GM23338 (cell line): ENCODE data around the gene ZNF674. TPM values are rescaled to one million over a fixed set of nuclear protein-coding genes. Genes with fewer than 3 reads are reported as not detected.
A peak's percentile ranks its signal among the peaks of the same experiment; 100 is the strongest.

Source experiments
- ATAC-seq: fragments of 200-7000 bp; cut with Tn5 transposase; 3 replicates; pipeline ENCODE4 v1.9.1; 2020
- DNase-seq: peaks from one replicate; pipeline ENCODE4 v3.0.0-alpha.2; 2015; ENCODE audit warnings: low spot score
- H2AFZ ChIP-seq: fragments of 200-600 bp; sonication (generic); 2 replicates; pipeline ENCODE4 v1.8.0; 2016; ENCODE audit warnings: antibody characterized with exemption, mild to moderate bottlenecking, moderate library complexity
- H3F3A ChIP-seq: fragments of 200-600 bp; sonication (generic); replicated peaks from 2 replicates; pipeline ENCODE4 v1.8.0; 2017; ENCODE audit warnings: antibody characterized with exemption, mixed run types, low read depth
- H3K27ac ChIP-seq: fragments of 200-600 bp; sonication (generic); 2 replicates; pipeline ENCODE4 v1.6.1; 2016; ENCODE audit warnings: low read depth
- H3K27me3 ChIP-seq: fragments of 200-600 bp; sonication (generic); 2 replicates; pipeline ENCODE4 v1.8.0; 2016; ENCODE audit warnings: mild to moderate bottlenecking, mixed run types, moderate library complexity; ENCODE audit not compliant: insufficient read depth
- H3K36me3 ChIP-seq: fragments of 200-600 bp; sonication (generic); 2 replicates; pipeline ENCODE4 v1.8.0; 2016; ENCODE audit warnings: mild to moderate bottlenecking; ENCODE audit not compliant: insufficient read depth
- H3K4me1 ChIP-seq: fragments of 200-600 bp; sonication (generic); 2 replicates; pipeline ENCODE4 v1.8.0; 2016; ENCODE audit warnings: mild to moderate bottlenecking, moderate library complexity; ENCODE audit not compliant: insufficient read depth
- H3K4me2 ChIP-seq: fragments of 200-600 bp; sonication (generic); 2 replicates; pipeline ENCODE4 v1.7.1; 2017; ENCODE audit warnings: mixed run types
- H3K4me3 ChIP-seq: fragments of 200-600 bp; sonication (generic); 2 replicates; pipeline ENCODE4 v1.6.1; 2016; ENCODE audit warnings: mixed run types
- H3K79me2 ChIP-seq: fragments of 200-600 bp; sonication (generic); replicated peaks from 2 replicates; pipeline ENCODE4 v1.8.0; 2017; ENCODE audit warnings: mild to moderate bottlenecking; ENCODE audit not compliant: insufficient read depth
- H3K9me2 ChIP-seq: fragments of 200-600 bp; sonication (generic); 2 replicates; pipeline ENCODE4 v1.8.0; 2017; ENCODE audit not compliant: insufficient read depth
- H4K20me1 ChIP-seq: fragments of 200-600 bp; sonication (generic); replicated peaks from 2 replicates; pipeline ENCODE4 v1.8.0; 2017; ENCODE audit warnings: mild to moderate bottlenecking; ENCODE audit not compliant: insufficient read depth
- H3K27ac Mint-ChIP-seq: 2 replicates; pipeline ENCODE4 v1.8.0; 2020; ENCODE audit warnings: inconsistent platforms, mild to moderate bottlenecking, moderate library complexity, mixed read lengths
- H3K27me3 Mint-ChIP-seq: 3 replicates; pipeline ENCODE4 v1.8.0; 2022; ENCODE audit warnings: low read depth, mild to moderate bottlenecking, moderate library complexity, mixed read lengths, inconsistent platforms; ENCODE audit not compliant: insufficient read depth, poor library complexity
- H3K36me3 Mint-ChIP-seq: 3 replicates; pipeline ENCODE4 v1.8.0; 2021; ENCODE audit warnings: low read depth, mild to moderate bottlenecking, inconsistent platforms, moderate library complexity, mixed read lengths
- H3K4me1 Mint-ChIP-seq: 3 replicates; pipeline ENCODE4 v1.8.0; 2020; ENCODE audit warnings: mild to moderate bottlenecking, inconsistent platforms, mixed read lengths
- H3K4me3 Mint-ChIP-seq: 3 replicates; pipeline ENCODE4 v1.8.0; 2021; ENCODE audit warnings: moderate library complexity, mild to moderate bottlenecking, inconsistent platforms, mixed read lengths
- H3K9me3 Mint-ChIP-seq: 3 replicates; pipeline ENCODE4 v1.8.0; 2020; ENCODE audit warnings: moderate library complexity, mild to moderate bottlenecking, inconsistent platforms, mixed read lengths
- CREB1 ChIP-seq: fragments of 250-450 bp; sonication (Bioruptor Pico); IDR thresholded peaks from 2 replicates; pipeline ENCODE4 v1.5.0; 2020; ENCODE audit warnings: low read depth, mild to moderate bottlenecking, moderate library complexity
- EZH2 ChIP-seq: fragments of 200-600 bp; sonication (generic); IDR thresholded peaks from one replicate; pipeline ENCODE4 v1.8.0; 2017; ENCODE audit warnings: antibody characterized with exemption, mild to moderate bottlenecking, low read depth; ENCODE audit not compliant: unreplicated experiment
- JUNB ChIP-seq: IDR thresholded peaks from one replicate; pipeline ENCODE4 v1.6.1; 2016; ENCODE audit warnings: antibody characterized with exemption; ENCODE audit not compliant: unreplicated experiment
- NANOG ChIP-seq: IDR thresholded peaks from 2 replicates; pipeline ENCODE4 v1.6.1; 2016; ENCODE audit warnings: antibody characterized with exemption, borderline replicate concordance
- POLR2AphosphoS5 ChIP-seq: IDR thresholded peaks from 2 replicates; pipeline ENCODE4 v1.6.1; 2016; ENCODE audit warnings: antibody characterized with exemption, low read depth
- polyA plus RNA-seq: library from polyadenylated mRNA; unstranded; fragments of >200 nt; fragmentation: Nextera tagmentation; extraction: Ambion mirVana; gene quantifications from 2 replicates; pipeline ENCODE4 v1.2.1, GENCODE V29; 2016
- total RNA-seq: library from RNA; depleted of rRNA; stranded (reverse); fragments of >200 nt; shearing (Covaris generic); gene quantifications from 2 replicates; pipeline ENCODE4 v1.2.3, GENCODE V29; 2014
- TF ChIP-seq, protein P1 (sequence below): fragments of 250-450 bp; sonication (Bioruptor Pico); IDR thresholded peaks from 2 replicates; pipeline ENCODE4 v1.5.0; 2020; ENCODE audit warnings: mild to moderate bottlenecking, moderate library complexity
- TF ChIP-seq, protein P2 (sequence below): IDR thresholded peaks from one replicate; pipeline ENCODE4 v1.6.1; 2018; ENCODE audit warnings: antibody characterized with exemption; ENCODE audit not compliant: unreplicated experiment

The ZNF674 gene
- total and polyA plus RNA-seq, 2 experiments from 2014 or later = 3.0 to 5.5 TPM

- H3K36me3 Mint-ChIP-seq = peaks cover 51% of the 10 kb centered on the region
- TF ChIP-seq, protein P1, sequence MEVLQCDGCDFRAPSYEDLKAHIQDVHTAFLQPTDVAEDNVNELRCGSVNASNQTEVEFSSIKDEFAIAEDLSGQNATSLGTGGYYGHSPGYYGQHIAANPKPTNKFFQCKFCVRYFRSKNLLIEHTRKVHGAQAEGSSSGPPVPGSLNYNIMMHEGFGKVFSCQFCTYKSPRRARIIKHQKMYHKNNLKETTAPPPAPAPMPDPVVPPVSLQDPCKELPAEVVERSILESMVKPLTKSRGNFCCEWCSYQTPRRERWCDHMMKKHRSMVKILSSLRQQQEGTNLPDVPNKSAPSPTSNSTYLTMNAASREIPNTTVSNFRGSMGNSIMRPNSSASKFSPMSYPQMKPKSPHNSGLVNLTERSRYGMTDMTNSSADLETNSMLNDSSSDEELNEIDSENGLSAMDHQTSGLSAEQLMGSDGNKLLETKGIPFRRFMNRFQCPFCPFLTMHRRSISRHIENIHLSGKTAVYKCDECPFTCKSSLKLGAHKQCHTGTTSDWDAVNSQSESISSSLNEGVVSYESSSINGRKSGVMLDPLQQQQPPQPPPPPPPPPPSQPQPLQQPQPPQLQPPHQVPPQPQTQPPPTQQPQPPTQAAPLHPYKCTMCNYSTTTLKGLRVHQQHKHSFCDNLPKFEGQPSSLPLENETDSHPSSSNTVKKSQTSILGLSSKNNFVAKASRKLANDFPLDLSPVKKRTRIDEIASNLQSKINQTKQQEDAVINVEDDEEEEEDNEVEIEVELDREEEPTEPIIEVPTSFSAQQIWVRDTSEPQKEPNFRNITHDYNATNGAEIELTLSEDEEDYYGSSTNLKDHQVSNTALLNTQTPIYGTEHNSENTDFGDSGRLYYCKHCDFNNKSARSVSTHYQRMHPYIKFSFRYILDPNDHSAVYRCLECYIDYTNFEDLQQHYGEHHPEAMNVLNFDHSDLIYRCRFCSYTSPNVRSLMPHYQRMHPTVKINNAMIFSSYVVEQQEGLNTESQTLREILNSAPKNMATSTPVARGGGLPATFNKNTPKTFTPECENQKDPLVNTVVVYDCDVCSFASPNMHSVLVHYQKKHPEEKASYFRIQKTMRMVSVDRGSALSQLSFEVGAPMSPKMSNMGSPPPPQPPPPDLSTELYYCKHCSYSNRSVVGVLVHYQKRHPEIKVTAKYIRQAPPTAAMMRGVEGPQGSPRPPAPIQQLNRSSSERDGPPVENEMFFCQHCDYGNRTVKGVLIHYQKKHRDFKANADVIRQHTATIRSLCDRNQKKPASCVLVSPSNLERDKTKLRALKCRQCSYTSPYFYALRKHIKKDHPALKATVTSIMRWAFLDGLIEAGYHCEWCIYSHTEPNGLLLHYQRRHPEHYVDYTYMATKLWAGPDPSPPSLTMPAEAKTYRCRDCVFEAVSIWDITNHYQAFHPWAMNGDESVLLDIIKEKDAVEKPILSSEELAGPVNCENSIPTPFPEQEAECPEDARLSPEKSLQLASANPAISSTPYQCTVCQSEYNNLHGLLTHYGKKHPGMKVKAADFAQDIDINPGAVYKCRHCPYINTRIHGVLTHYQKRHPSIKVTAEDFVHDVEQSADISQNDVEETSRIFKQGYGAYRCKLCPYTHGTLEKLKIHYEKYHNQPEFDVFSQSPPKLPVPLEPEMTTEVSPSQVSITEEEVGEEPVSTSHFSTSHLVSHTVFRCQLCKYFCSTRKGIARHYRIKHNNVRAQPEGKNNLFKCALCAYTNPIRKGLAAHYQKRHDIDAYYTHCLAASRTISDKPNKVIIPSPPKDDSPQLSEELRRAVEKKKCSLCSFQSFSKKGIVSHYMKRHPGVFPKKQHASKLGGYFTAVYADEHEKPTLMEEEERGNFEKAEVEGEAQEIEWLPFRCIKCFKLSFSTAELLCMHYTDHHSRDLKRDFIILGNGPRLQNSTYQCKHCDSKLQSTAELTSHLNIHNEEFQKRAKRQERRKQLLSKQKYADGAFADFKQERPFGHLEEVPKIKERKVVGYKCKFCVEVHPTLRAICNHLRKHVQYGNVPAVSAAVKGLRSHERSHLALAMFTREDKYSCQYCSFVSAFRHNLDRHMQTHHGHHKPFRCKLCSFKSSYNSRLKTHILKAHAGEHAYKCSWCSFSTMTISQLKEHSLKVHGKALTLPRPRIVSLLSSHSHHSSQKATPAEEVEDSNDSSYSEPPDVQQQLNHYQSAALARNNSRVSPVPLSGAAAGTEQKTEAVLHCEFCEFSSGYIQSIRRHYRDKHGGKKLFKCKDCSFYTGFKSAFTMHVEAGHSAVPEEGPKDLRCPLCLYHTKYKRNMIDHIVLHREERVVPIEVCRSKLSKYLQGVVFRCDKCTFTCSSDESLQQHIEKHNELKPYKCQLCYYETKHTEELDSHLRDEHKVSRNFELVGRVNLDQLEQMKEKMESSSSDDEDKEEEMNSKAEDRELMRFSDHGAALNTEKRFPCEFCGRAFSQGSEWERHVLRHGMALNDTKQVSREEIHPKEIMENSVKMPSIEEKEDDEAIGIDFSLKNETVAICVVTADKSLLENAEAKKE (CRISPR knock-in tag) = no peak
- TF ChIP-seq EZH2 = no peak
- TF ChIP-seq POLR2AphosphoS5 = no peak
- TF ChIP-seq CREB1 (CRISPR knock-in tag) = no peak
- TF ChIP-seq, protein P2, sequence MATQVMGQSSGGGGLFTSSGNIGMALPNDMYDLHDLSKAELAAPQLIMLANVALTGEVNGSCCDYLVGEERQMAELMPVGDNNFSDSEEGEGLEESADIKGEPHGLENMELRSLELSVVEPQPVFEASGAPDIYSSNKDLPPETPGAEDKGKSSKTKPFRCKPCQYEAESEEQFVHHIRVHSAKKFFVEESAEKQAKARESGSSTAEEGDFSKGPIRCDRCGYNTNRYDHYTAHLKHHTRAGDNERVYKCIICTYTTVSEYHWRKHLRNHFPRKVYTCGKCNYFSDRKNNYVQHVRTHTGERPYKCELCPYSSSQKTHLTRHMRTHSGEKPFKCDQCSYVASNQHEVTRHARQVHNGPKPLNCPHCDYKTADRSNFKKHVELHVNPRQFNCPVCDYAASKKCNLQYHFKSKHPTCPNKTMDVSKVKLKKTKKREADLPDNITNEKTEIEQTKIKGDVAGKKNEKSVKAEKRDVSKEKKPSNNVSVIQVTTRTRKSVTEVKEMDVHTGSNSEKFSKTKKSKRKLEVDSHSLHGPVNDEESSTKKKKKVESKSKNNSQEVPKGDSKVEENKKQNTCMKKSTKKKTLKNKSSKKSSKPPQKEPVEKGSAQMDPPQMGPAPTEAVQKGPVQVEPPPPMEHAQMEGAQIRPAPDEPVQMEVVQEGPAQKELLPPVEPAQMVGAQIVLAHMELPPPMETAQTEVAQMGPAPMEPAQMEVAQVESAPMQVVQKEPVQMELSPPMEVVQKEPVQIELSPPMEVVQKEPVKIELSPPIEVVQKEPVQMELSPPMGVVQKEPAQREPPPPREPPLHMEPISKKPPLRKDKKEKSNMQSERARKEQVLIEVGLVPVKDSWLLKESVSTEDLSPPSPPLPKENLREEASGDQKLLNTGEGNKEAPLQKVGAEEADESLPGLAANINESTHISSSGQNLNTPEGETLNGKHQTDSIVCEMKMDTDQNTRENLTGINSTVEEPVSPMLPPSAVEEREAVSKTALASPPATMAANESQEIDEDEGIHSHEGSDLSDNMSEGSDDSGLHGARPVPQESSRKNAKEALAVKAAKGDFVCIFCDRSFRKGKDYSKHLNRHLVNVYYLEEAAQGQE = no peak
- no peak for TF ChIP-seq JUNB
- TF ChIP-seq NANOG = no peak
These were observed 4.7 kb upstream of the ZNF674 start for GRCh38 chrX:46549914-46550313.

More at GRCh38 chrX:46549914-46550313, 4.7 kb upstream of the ZNF674 start:
- no peaks in the 10 kb centered on the region for H3K9me2 ChIP-seq
- peak overlapping the region; percentile 74; the same call in 1 of the 2 replicates for H3K27ac Mint-ChIP-seq
- peaks cover 39% of the 10 kb centered on the region for H3K79me2 ChIP-seq
- peaks cover 16% of the 10 kb centered on the region; the same call in 1 of the 2 replicates for H3K36me3 ChIP-seq
- H3K4me2 ChIP-seq = no peak overlapping the region
- H3K27me3 ChIP-seq = no peaks in the 10 kb centered on the region
- ATAC-seq (no peak), DNase-seq (peak; percentile 31)
- H3K4me3 ChIP-seq = no peak overlapping the region
- peak overlapping the region; percentile 88 for H3K27ac ChIP-seq
- H3K4me3 Mint-ChIP-seq = no peak overlapping the region
- H2AFZ ChIP-seq = no peak overlapping the region
- no peaks in the 10 kb centered on the region for H4K20me1 ChIP-seq
- no peaks in the 10 kb centered on the region for H3K27me3 Mint-ChIP-seq
- peaks cover 17% of the 10 kb centered on the region for H3K4me1 Mint-ChIP-seq
- H3K9me3 Mint-ChIP-seq = peaks cover 9% of the 10 kb centered on the region
- H3F3A ChIP-seq = no peaks in the 10 kb centered on the region
- H3K4me1 ChIP-seq = peaks cover 5% of the 10 kb centered on the region; the same call in 1 of the 2 replicates
